AG04450 (cell line): ENCODE measurements around the gene DYRK4. TPM values are rescaled to one million over a fixed set of nuclear protein-coding genes. Genes with fewer than 3 reads are reported as not detected.
A peak's percentile ranks its signal among the peaks of the same experiment; 100 is the strongest.

Experiments used
- CTCF ChIA-PET: fragments of 300-600, 350-600 bp; formaldehyde crosslinking; extraction: SDS; loops from one replicate; lab custom pipeline; 2022; ENCODE audit warnings: antibody characterized with exemption, inconsistent platforms; lab: Charles Lee
- POLR2A ChIA-PET: fragments of 350-600 bp; formaldehyde crosslinking; extraction: SDS; loops from one replicate; lab custom pipeline; 2021; ENCODE audit warnings: antibody characterized with exemption, inconsistent platforms; lab: Yijun Ruan, JAX
- DNase-seq: peaks from one replicate; pipeline ENCODE4 v3.0.0-alpha.2; 2011; ENCODE audit warnings: low read depth, low spot score
- H3K27ac ChIP-seq: one replicate; pipeline ENCODE4 v1.5.1; 2012; ENCODE audit warnings: low read depth, low read length, control low read depth
- H3K27me3 ChIP-seq: one replicate; pipeline ENCODE4 v1.6.0; 2012; ENCODE audit warnings: low read length; ENCODE audit not compliant: control insufficient read depth, insufficient read depth
- H3K4me3 ChIP-seq: 2 replicates; pipeline ENCODE4 v1.5.1; 2011; ENCODE audit warnings: mild to moderate bottlenecking, low read depth, low read length, control low read depth
- H3K9me3 ChIP-seq: 2 replicates; pipeline ENCODE4 v1.5.1; 2012; ENCODE audit warnings: low read length; ENCODE audit not compliant: control insufficient read depth, insufficient read depth
- CTCF ChIP-seq: IDR thresholded peaks from 2 replicates; pipeline ENCODE4 v1.5.1; 2011; ENCODE audit warnings: low read depth, low read length, control low read depth, inconsistent platforms
- polyA plus RNA-seq: library from polyadenylated mRNA; depleted of rRNA; stranded (reverse); fragments of >200 nt; gene quantifications from 2 replicates; pipeline ENCODE4 v1.2.3, GENCODE V29; 2011

DYRK4 gene
- polyA plus RNA-seq, 1 experiment, result 71.9 TPM

DNA sequence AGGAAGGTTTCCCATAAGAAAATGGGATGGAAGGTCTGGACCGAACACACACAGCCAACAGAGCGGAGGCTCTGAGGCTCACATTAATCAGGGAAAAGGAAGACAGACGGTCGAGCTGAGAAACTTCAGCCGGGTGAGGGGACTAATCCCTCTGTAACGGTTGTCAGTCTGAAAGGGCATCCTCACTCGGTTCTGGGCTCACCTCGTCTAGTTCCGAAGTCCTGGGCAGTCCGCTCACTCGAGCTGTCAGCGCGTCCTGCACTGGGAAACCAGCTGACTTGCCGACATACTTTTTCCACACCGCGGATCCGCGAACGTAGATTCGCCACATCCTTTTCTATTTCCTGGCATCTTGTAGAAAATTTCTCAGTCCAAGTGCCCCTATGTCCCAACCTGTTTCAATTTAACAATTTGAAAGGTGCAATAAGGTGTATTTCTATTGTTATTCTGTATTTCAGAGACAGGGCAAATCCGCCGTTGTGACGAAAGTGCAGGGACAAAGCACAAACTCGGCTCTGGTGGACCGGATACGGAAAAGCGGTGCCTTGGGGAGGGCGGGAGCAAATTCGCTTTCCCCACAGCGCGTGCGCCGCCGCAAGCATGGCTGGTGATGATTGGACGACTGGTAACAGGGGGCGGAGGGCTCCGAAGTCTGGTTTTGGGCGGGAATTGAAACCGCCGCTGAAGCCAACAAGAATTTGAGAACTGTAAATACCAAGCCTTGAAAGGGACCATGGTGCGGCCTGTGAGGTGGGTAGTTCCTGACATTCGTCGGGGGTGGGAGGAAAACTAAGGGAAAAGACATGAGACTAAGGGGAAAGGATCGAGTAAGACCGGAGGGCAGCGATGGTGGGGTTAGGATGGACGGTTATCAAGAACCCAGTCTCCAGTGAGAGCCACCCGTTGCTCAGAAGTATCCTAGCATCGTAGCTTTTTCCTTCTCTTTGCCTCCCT lies 23.5 kb upstream of the DYRK4 start, which contains the start of gene RAD51AP1:
Gene RAD51AP1, plus strand, starts transcription at position 684 of the 954 bp plus-strand sequence. Its CDS starts 50 bp downstream, at position 734.
- Histone ChIP-seq H3K27me3 (no peaks in the 10 kb centered on the region), H3K4me3 (peak within 1 kb of the TSS; percentile 95), H3K27ac (peak within 1 kb of the TSS; percentile 87), H3K9me3 (no peaks in the 10 kb centered on the region)
- CTCF ChIA-PET, result interaction anchor here (0.6 kb wide), 1 partner anchor 219 kb away, joined by 3 read pairs; no protein-coding TSS in a partner anchor
- TF ChIP-seq CTCF, result no peak
- peak; percentile 96 for DNase-seq
- POLR2A ChIA-PET, result no interaction called here

DNA sequence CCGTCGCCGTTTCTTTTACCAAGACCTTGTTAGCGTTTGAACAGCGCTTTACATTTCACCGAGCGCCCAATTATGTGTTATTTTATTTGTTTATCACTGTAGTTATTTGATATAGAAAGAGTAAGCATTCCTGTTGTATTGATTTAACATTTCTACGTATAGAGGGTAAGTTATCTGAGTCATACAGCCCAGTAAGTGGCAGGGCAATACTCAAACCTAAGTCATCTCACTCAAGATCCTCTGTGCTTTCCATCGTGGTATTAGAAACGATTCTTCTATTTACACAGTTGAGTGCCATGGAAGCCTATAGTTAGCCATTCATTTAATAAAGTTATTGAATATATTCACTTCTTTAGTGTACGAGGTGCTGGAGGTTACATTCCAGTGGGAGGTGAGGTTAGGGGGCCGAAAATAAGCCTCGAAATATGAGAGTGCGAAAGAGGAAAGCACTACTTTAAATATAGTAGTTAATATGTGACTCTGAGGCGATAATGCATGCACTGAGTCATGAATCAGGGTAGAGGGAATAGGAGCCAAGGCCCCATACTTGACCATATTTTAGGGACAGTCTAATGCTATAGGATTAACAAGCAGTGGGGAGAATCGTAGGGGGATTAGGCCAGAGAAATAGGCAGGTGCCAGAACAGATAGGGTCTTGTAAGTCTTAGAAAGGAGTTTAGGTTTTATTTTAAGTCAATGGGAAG lies 22.7 kb upstream of the DYRK4 start:
- Histone ChIP-seq H3K9me3 (no peaks in the 10 kb centered on the region), H3K27ac (no peak overlapping the region), H3K4me3 (peak overlapping the region; percentile 95), H3K27me3 (no peaks in the 10 kb centered on the region)
- POLR2A ChIA-PET, result no interaction called here
- CTCF ChIA-PET, result no interaction called here
- no peak for DNase-seq
- TF ChIP-seq CTCF, result no peak

DNA sequence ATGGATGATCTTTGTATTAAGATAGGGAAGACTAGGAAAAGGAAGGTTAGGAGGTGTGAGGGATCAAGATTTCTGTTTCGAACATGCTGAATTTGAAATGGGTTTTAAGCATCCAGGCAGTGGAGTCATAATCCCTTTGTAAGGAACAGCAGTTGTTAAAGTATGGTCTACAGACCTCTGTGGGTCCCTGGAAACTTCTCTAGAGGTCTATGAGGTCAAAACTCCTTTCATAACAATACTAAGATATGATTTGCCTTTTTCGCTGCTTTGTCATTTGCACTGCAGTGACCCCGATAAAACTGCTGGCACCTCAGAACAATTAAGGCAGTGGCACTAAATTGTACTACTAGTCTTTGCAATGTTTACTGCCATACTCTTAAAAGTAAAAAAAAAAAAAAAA lies 21.8 kb upstream of the DYRK4 start:
- no peak for DNase-seq
- Histone ChIP-seq H3K27ac (no peak overlapping the region), H3K9me3 (no peaks in the 10 kb centered on the region), H3K4me3 (no peak overlapping the region), H3K27me3 (no peaks in the 10 kb centered on the region)
- no peak for TF ChIP-seq CTCF
- ChIA-PET CTCF (interaction anchor here (0.6 to 0.7 kb wide), 2 partner anchors 22 to 653 kb away, joined by 3 to 4 read pairs; partner anchors contain the start of gene DYRK4), POLR2A (no interaction called here)

DNA sequence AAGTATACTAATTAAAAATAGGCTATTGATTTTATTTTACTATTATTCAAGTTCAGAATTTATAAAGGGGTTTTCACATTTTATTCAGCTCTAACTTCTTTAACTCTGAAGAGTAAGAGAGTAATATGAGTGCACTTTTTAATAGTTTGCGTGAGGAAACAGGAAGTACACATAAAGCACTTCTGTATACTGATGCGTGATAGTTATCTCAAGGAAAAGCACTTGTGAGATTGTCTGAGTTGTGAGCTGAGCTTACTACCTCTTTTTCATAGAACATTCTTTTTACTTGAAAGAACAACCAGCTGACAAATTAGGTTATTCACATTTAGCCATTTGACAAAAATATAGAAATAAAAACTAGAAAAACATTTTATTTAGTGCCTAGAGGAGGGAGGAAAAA lies 21.4 kb upstream of the DYRK4 start:
- Histone ChIP-seq H3K27me3 (no peaks in the 10 kb centered on the region), H3K4me3 (no peak overlapping the region), H3K9me3 (no peaks in the 10 kb centered on the region), H3K27ac (no peak overlapping the region)
- no peak for TF ChIP-seq CTCF
- ChIA-PET CTCF (interaction anchor here (0.6 to 0.7 kb wide), 2 partner anchors 21 to 653 kb away, joined by 3 to 4 read pairs; partner anchors contain the start of gene DYRK4), POLR2A (no interaction called here)
- no peak for DNase-seq

GRCh38 chr12:4545195-4545594 lies 16.8 kb upstream of the DYRK4 start:
- Histone ChIP-seq H3K27ac (no peak overlapping the region), H3K27me3 (no peaks in the 10 kb centered on the region), H3K4me3 (no peak overlapping the region), H3K9me3 (no peaks in the 10 kb centered on the region)
- TF ChIP-seq CTCF, result no peak
- DNase-seq, result no peak
- CTCF ChIA-PET, result no interaction called here
- POLR2A ChIA-PET, result no interaction called here
